ENCODE measurements around the gene LRRC55. TPM values are rescaled to one million over a fixed set of nuclear protein-coding genes. Genes with fewer than 3 reads are reported as not detected.

LRRC55 gene
- total RNA-seq, 3 donors from 2014 or later, result not detected

GRCh38 chr11:57222239-57222638, 40.5 kb downstream of the LRRC55 start:
- H3K4me1 ChIP-seq, result no peaks in the 10 kb centered on the region
- intact Hi-C loops (cut with DNase I; ENCODE audit: low total_unique reads), result no loop called here
- H3K27ac ChIP-seq, result no peak overlapping the region
- DNase-seq (ENCODE audit: low spot score in 2 of 2), result no peak
- no peak overlapping the region for H3K4me3 ChIP-seq
- H3K9me3 ChIP-seq, result no peaks in the 10 kb centered on the region
- H3K27me3 ChIP-seq, result no peaks in the 10 kb centered on the region
- TF ChIP-seq POLR2AphosphoS5 (IDR thresholded peaks at IDR 0.05), result no peak
- TF ChIP-seq CTCF (IDR thresholded peaks at IDR 0.05), result no peak
- TF ChIP-seq POLR2A (IDR thresholded peaks at IDR 0.05), result no peak
- H3K36me3 ChIP-seq, result no peaks in the 10 kb centered on the region

GRCh38 chr11:57223601-57224000, 41.8 kb downstream of the LRRC55 start:
- Histone ChIP-seq H3K9me3 (no peaks in the 10 kb centered on the region), H3K27ac (no peak overlapping the region), H3K4me3 (no peak overlapping the region), H3K27me3 (no peaks in the 10 kb centered on the region), H3K36me3 (no peaks in the 10 kb centered on the region), H3K4me1 (no peaks in the 10 kb centered on the region)
- TF ChIP-seq CTCF (IDR thresholded peaks at IDR 0.05) (no peak), POLR2A (IDR thresholded peaks at IDR 0.05) (no peak), POLR2AphosphoS5 (IDR thresholded peaks at IDR 0.05) (no peak)
- DNase-seq (ENCODE audit: low spot score in 2 of 2), result no peak
- intact Hi-C loops (cut with DNase I; ENCODE audit: low total_unique reads), result no loop called here

- no peak for DNase-seq (ENCODE audit: low spot score in 2 of 2)
- intact Hi-C loops (cut with DNase I; ENCODE audit: low total_unique reads), result no loop called here
- Histone ChIP-seq H3K36me3 (no peaks in the 10 kb centered on the region), H3K27ac (no peak overlapping the region), H3K4me3 (no peak overlapping the region), H3K9me3 (no peaks in the 10 kb centered on the region), H3K27me3 (no peaks in the 10 kb centered on the region), H3K4me1 (no peaks in the 10 kb centered on the region)
- TF ChIP-seq POLR2AphosphoS5 (IDR thresholded peaks at IDR 0.05), result no peak
- no peak for TF ChIP-seq CTCF (IDR thresholded peaks at IDR 0.05)
- no peak for TF ChIP-seq POLR2A (IDR thresholded peaks at IDR 0.05)
Observed at GRCh38 chr11:57224128-57224527, 42.4 kb downstream of the LRRC55 start.

GRCh38 chr11:57224537-57224936, 42.8 kb downstream of the LRRC55 start:
- no peak for TF ChIP-seq POLR2AphosphoS5 (IDR thresholded peaks at IDR 0.05)
- H3K27me3 ChIP-seq, result no peaks in the 10 kb centered on the region
- H3K9me3 ChIP-seq, result no peaks in the 10 kb centered on the region
- no peak overlapping the region for H3K27ac ChIP-seq
- DNase-seq (ENCODE audit: low spot score in 2 of 2), result no peak
- intact Hi-C loops (cut with DNase I; ENCODE audit: low total_unique reads), result no loop called here
- H3K36me3 ChIP-seq, result no peaks in the 10 kb centered on the region
- H3K4me1 ChIP-seq, result no peaks in the 10 kb centered on the region
- no peak overlapping the region for H3K4me3 ChIP-seq

GRCh38 chr11:57228600-57228999, 46.8 kb downstream of the LRRC55 start:
- Histone ChIP-seq H3K27me3 (peaks cover 0 to 12% of the 10 kb centered on the region in 2 donors), H3K36me3 (no peaks in the 10 kb centered on the region), H3K4me3 (no peak overlapping the region), H3K27ac (no peak overlapping the region), H3K4me1 (no peaks in the 10 kb centered on the region), H3K9me3 (no peaks in the 10 kb centered on the region)
- intact Hi-C loops (cut with DNase I; ENCODE audit: low total_unique reads), result no loop called here
- TF ChIP-seq POLR2A (IDR thresholded peaks at IDR 0.05) (no peak), CTCF (IDR thresholded peaks at IDR 0.05) (no peak), POLR2AphosphoS5 (IDR thresholded peaks at IDR 0.05) (no peak)
- no peak for DNase-seq (ENCODE audit: low spot score in 2 of 2)

- no peaks in the 10 kb centered on the region for H3K9me3 ChIP-seq
- no peak overlapping the region for H3K27ac ChIP-seq
- no peaks in the 10 kb centered on the region for H3K36me3 ChIP-seq
- no peaks in the 10 kb centered on the region for H3K4me1 ChIP-seq
- TF ChIP-seq POLR2A (IDR thresholded peaks at IDR 0.05), result no peak
- TF ChIP-seq CTCF (IDR thresholded peaks at IDR 0.05), result no peak
- no peak for TF ChIP-seq POLR2AphosphoS5 (IDR thresholded peaks at IDR 0.05)
- no peak for DNase-seq (ENCODE audit: low spot score in 2 of 2)
- H3K4me3 ChIP-seq, result no peak overlapping the region
- intact Hi-C loops (cut with DNase I; ENCODE audit: low total_unique reads), result no loop called here
- H3K27me3 ChIP-seq, result peaks cover 0 to 12% of the 10 kb centered on the region in 2 donors
Observed at GRCh38 chr11:57230316-57230715, 48.6 kb downstream of the LRRC55 start.
